H9 (cell line): ENCODE measurements around the gene IGSF9B. TPM values are rescaled to one million over a fixed set of nuclear protein-coding genes. Genes with fewer than 3 reads are reported as not detected.

Experiments
- DNase-seq: peaks from one replicate; pipeline ENCODE4 v3.0.0-alpha.2; 2017
- H2AFZ ChIP-seq: one replicate; pipeline ENCODE4 v1.6.1; 2013; ENCODE audit warnings: mild to moderate bottlenecking, low read length, control low read depth, moderate library complexity
- H2AK5ac ChIP-seq: 2 replicates; pipeline ENCODE4 v1.6.1; 2013; ENCODE audit warnings: low read length, control low read depth, mixed read lengths; ENCODE audit not compliant: insufficient read length
- H2BK120ac ChIP-seq: one replicate; pipeline ENCODE4 v1.6.1; 2013; ENCODE audit warnings: low read depth, mild to moderate bottlenecking, low read length, control low read depth, inconsistent platforms; ENCODE audit not compliant: poor library complexity, severe bottlenecking
- H2BK12ac ChIP-seq: 2 replicates; pipeline ENCODE4 v1.6.1; 2013; ENCODE audit warnings: low read length, control low read depth, mixed read lengths, low read depth; ENCODE audit not compliant: insufficient read length
- H2BK15ac ChIP-seq: 2 replicates; pipeline ENCODE4 v1.6.1; 2013; ENCODE audit warnings: low read depth, low read length, control low read depth
- H2BK20ac ChIP-seq: one replicate; pipeline ENCODE4 v1.6.1; 2013; ENCODE audit warnings: low read depth, mild to moderate bottlenecking, low read length, control low read depth, inconsistent platforms; ENCODE audit not compliant: poor library complexity, severe bottlenecking
- H2BK5ac ChIP-seq: 2 replicates; pipeline ENCODE4 v1.6.1; 2013; ENCODE audit warnings: low read length, control low read depth, mixed read lengths; ENCODE audit not compliant: insufficient read length
- H3K14ac ChIP-seq: 2 replicates; pipeline ENCODE4 v1.6.1; 2013; ENCODE audit warnings: low read length, control low read depth; ENCODE audit not compliant: insufficient read depth
- H3K18ac ChIP-seq: 2 replicates; pipeline ENCODE4 v1.6.1; 2013; ENCODE audit warnings: low read depth, mild to moderate bottlenecking, mixed read lengths, low read length, control low read depth; ENCODE audit not compliant: insufficient read length
- H3K23ac ChIP-seq: 2 replicates; pipeline ENCODE4 v1.6.1; 2013; ENCODE audit warnings: low read length, control low read depth, mixed read lengths, low read depth; ENCODE audit not compliant: insufficient read length
- H3K23me2 ChIP-seq: 2 replicates; pipeline ENCODE4 v1.6.1; 2013; ENCODE audit warnings: low read depth, mild to moderate bottlenecking, mixed read lengths, low read length, control low read depth; ENCODE audit not compliant: insufficient read length, poor library complexity, severe bottlenecking
- H3K27ac ChIP-seq: 2 replicates; pipeline ENCODE4 v1.5.1; 2013; ENCODE audit warnings: low read length, control low read depth, mixed read lengths, low read depth; ENCODE audit not compliant: insufficient read length
- H3K27me3 ChIP-seq: 2 replicates; pipeline ENCODE4 v1.6.1; 2013; ENCODE audit warnings: low read length, control low read depth, inconsistent platforms; ENCODE audit not compliant: insufficient read depth
- H3K4ac ChIP-seq: 2 replicates; pipeline ENCODE4 v1.6.1; 2013; ENCODE audit warnings: low read depth, mild to moderate bottlenecking, control low read depth, inconsistent platforms, low read length, moderate library complexity
- H3K4me1 ChIP-seq: 2 replicates; pipeline ENCODE4 v1.6.1; 2013; ENCODE audit warnings: low read length, control low read depth, inconsistent platforms; ENCODE audit not compliant: insufficient read depth
- H3K4me2 ChIP-seq: 2 replicates; pipeline ENCODE4 v1.6.1; 2013; ENCODE audit warnings: low read length, control low read depth, mixed read lengths; ENCODE audit not compliant: insufficient read length, insufficient read depth
- H3K56ac ChIP-seq: 2 replicates; pipeline ENCODE4 v1.6.1; 2013; ENCODE audit warnings: low read depth, mild to moderate bottlenecking, mixed read lengths, low read length, control low read depth; ENCODE audit not compliant: insufficient read length
- H3K79me1 ChIP-seq: 2 replicates; pipeline ENCODE4 v1.6.1; 2013; ENCODE audit warnings: low read depth, mild to moderate bottlenecking, moderate library complexity, low read length, control low read depth, inconsistent platforms; ENCODE audit not compliant: insufficient read depth, poor library complexity, severe bottlenecking
- H3K79me2 ChIP-seq: 2 replicates; pipeline ENCODE4 v1.6.1; 2013; ENCODE audit warnings: low read length, control low read depth, inconsistent platforms; ENCODE audit not compliant: insufficient read depth
- H3K9ac ChIP-seq: 2 replicates; pipeline ENCODE4 v1.6.1; 2013; ENCODE audit warnings: low read length, control low read depth, mixed read lengths; ENCODE audit not compliant: insufficient read length; ENCODE audit errors: extremely low read depth
- H3K9me3 ChIP-seq: one replicate; pipeline ENCODE4 v1.6.1; 2013; ENCODE audit warnings: low read depth, low read length, inconsistent platforms; ENCODE audit not compliant: control insufficient read depth
- H3T11ph ChIP-seq: one replicate; pipeline ENCODE4 v1.6.1; 2013; ENCODE audit warnings: mild to moderate bottlenecking, low read length, control low read depth, inconsistent platforms
- H4K20me1 ChIP-seq: one replicate; pipeline ENCODE4 v1.6.1; 2013; ENCODE audit not compliant: control insufficient read depth, insufficient read length, insufficient read depth
- H4K5ac ChIP-seq: 2 replicates; pipeline ENCODE4 v1.6.1; 2013; ENCODE audit warnings: low read depth, mild to moderate bottlenecking, mixed read lengths, low read length, control low read depth; ENCODE audit not compliant: insufficient read length
- H4K8ac ChIP-seq: replicated peaks from 2 replicates; pipeline ENCODE4 v1.6.1; 2013; ENCODE audit warnings: low read length, control low read depth, mixed read lengths, low read depth; ENCODE audit not compliant: insufficient read length
- H4K91ac ChIP-seq: 2 replicates; pipeline ENCODE4 v1.6.1; 2013; ENCODE audit warnings: low read depth, mild to moderate bottlenecking, moderate library complexity, mixed read lengths, low read length, control low read depth; ENCODE audit not compliant: insufficient read length
- H3K27ac Mint-ChIP-seq, 3 experiments: 2 replicates in 2 of 3; 3 replicates in 1 of 3; pipeline ENCODE4 v1.8.0; 2020 to 2021; ENCODE audit warnings: mixed read lengths in 3 of 3, mild to moderate bottlenecking in 1 of 3, moderate library complexity in 1 of 3
- H3K27me3 Mint-ChIP-seq: 2 replicates; pipeline ENCODE4 v1.8.0; 2021; ENCODE audit warnings: low read depth, mild to moderate bottlenecking, moderate library complexity, mixed read lengths
- H3K36me3 Mint-ChIP-seq, 3 experiments: 2 replicates in 2 of 3; 3 replicates in 1 of 3; pipeline ENCODE4 v1.8.0; 2020 to 2021; ENCODE audit warnings: low read depth in 3 of 3, mixed read lengths in 3 of 3; ENCODE audit not compliant: insufficient read depth in 1 of 3
- H3K4me1 Mint-ChIP-seq, 2 experiments: 2 replicates each; pipeline ENCODE4 v1.8.0; 2020; ENCODE audit warnings: mixed read lengths in 2 of 2
- H3K4me3 Mint-ChIP-seq, 2 experiments: 2 replicates in 1 of 2; 3 replicates in 1 of 2; pipeline ENCODE4 v1.8.0; 2020 to 2021; ENCODE audit warnings: mild to moderate bottlenecking in 2 of 2, mixed read lengths in 2 of 2, moderate library complexity in 1 of 2
- H3K9me3 Mint-ChIP-seq, 2 experiments: 2 replicates in 1 of 2; 3 replicates in 1 of 2; pipeline ENCODE4 v1.8.0; 2020; ENCODE audit warnings: mild to moderate bottlenecking in 2 of 2, mixed read lengths in 2 of 2, moderate library complexity in 1 of 2
- CTCF ChIP-seq: fragments of 200-600 bp; sonication (generic); conservative IDR thresholded peaks from 3 replicates; pipeline ENCODE4 v1.8.0; 2021; ENCODE audit warnings: antibody characterized with exemption, mild to moderate bottlenecking
- total RNA-seq: library from RNA; stranded (reverse); gene quantifications from 2 replicates; pipeline ENCODE4 v1.2.1, GENCODE V29; 2021

IGSF9B gene
- total RNA-seq, 1 experiment from 2014 or later = 25.7 TPM

GRCh38 chr11:133867456-133867855 lies 89.3 kb downstream of the IGSF9B start:
- no peaks in the 10 kb centered on the region for H3K4me1 Mint-ChIP-seq
- no peaks in the 10 kb centered on the region for H3K79me1 ChIP-seq

More at GRCh38 chr11:133867456-133867855, 89.3 kb downstream of the IGSF9B start:
- Mint-ChIP-seq H3K4me3 (no peak overlapping the region), H3K36me3 (no peaks in the 10 kb centered on the region), H3K27ac (no peak overlapping the region), H3K27me3 (no peaks in the 10 kb centered on the region; the same call in 1 of the 2 replicates), H3K9me3 (no peaks in the 10 kb centered on the region)
- H3K23ac ChIP-seq = no peak overlapping the region
- H3K4ac ChIP-seq = no peak overlapping the region
- H3K79me2 ChIP-seq = no peaks in the 10 kb centered on the region
- H2BK20ac ChIP-seq = no peak overlapping the region
- no peaks in the 10 kb centered on the region for H4K20me1 ChIP-seq
- H2BK15ac ChIP-seq = no peak overlapping the region
- H3K27me3 ChIP-seq = no peaks in the 10 kb centered on the region
- H4K91ac ChIP-seq = no peak overlapping the region
- TF ChIP-seq CTCF = no peak
- no peak overlapping the region for H2AFZ ChIP-seq
- H3K14ac ChIP-seq = no peak overlapping the region
- no peak overlapping the region for H2BK12ac ChIP-seq
- H2AK5ac ChIP-seq = no peak overlapping the region
- no peak for DNase-seq
- H3K27ac ChIP-seq = no peak overlapping the region
- H3K4me1 ChIP-seq = no peaks in the 10 kb centered on the region
- no peak overlapping the region for H3K4me2 ChIP-seq
- H2BK5ac ChIP-seq = no peak overlapping the region
- no peaks in the 10 kb centered on the region for H3K23me2 ChIP-seq
- H3T11ph ChIP-seq = no peak overlapping the region
- H3K18ac ChIP-seq = no peak overlapping the region
- no peaks in the 10 kb centered on the region for H3K9me3 ChIP-seq
- H2BK120ac ChIP-seq = no peak overlapping the region
- no peak overlapping the region for H3K9ac ChIP-seq
- H4K5ac ChIP-seq = no peak overlapping the region
- H3K56ac ChIP-seq = no peak overlapping the region
- no peak overlapping the region for H4K8ac ChIP-seq
